A673 (cell line): ENCODE measurements around the gene DGKA. TPM values are rescaled to one million over a fixed set of nuclear protein-coding genes. Genes with fewer than 3 reads are reported as not detected.

Source experiments
- BruUV-seq: library from RNA; stranded (reverse); fragments of 400-500 nt; replicated peaks from 2 replicates; lab custom pipeline; 2021; lab: Mats Ljungman, UMichigan
- CTCF ChIA-PET: fragments of 300-600 bp; sonication (Branson Sonifier 250); formaldehyde crosslinking; loops from one replicate; lab custom pipeline; 2022; ENCODE audit warnings: antibody characterized with exemption; lab: Charles Lee
- POLR2A ChIA-PET: fragments of 300-600 bp; sonication (Branson Sonifier 250); formaldehyde crosslinking; loops from one replicate; lab custom pipeline; 2022; ENCODE audit warnings: antibody characterized with exemption; ENCODE audit not compliant: low non-redundant PET; lab: Charles Lee
- DNase-seq: peaks from one replicate; pipeline ENCODE4 v3.0.0-alpha.2; 2015; ENCODE audit warnings: low spot score
- H3K27ac ChIP-seq: fragments of 200-600 bp; sonication (generic); 2 replicates; pipeline ENCODE4 v1.5.1; 2016; ENCODE audit warnings: mixed run types, low read depth, mild to moderate bottlenecking, mixed read lengths, antibody characterized with exemption, low read length; ENCODE audit not compliant: poor library complexity, severe bottlenecking
- H3K27me3 ChIP-seq: fragments of 200-600 bp; sonication (generic); replicated peaks from 2 replicates; pipeline ENCODE4 v1.6.1; 2017; ENCODE audit warnings: mixed run types, low read depth, mild to moderate bottlenecking, mixed read lengths, antibody characterized with exemption, low read length; ENCODE audit not compliant: insufficient read depth, poor library complexity
- H3K36me3 ChIP-seq: fragments of 200-600 bp; sonication (generic); 2 replicates; pipeline ENCODE4 v1.6.1; 2016; ENCODE audit warnings: mixed run types, mild to moderate bottlenecking, mixed read lengths, antibody characterized with exemption, low read length; ENCODE audit not compliant: insufficient read depth, poor library complexity, severe bottlenecking
- H3K4me1 ChIP-seq: fragments of 200-600 bp; sonication (generic); 2 replicates; pipeline ENCODE4 v1.6.1; 2017; ENCODE audit warnings: mixed run types, mild to moderate bottlenecking, mixed read lengths, antibody characterized with exemption, low read length; ENCODE audit not compliant: insufficient read depth, poor library complexity, severe bottlenecking
- H3K4me3 ChIP-seq: fragments of 200-600 bp; sonication (generic); 2 replicates; pipeline ENCODE4 v1.5.1; 2016; ENCODE audit warnings: low read depth, mixed run types, mild to moderate bottlenecking, mixed read lengths, low read length; ENCODE audit not compliant: poor library complexity, severe bottlenecking
- H3K9me3 ChIP-seq: fragments of 200-600 bp; sonication (generic); 2 replicates; pipeline ENCODE4 v1.6.1; 2016; ENCODE audit warnings: mixed run types, low read depth, mild to moderate bottlenecking, mixed read lengths, antibody characterized with exemption, low read length; ENCODE audit not compliant: poor library complexity, severe bottlenecking
- CTCF ChIP-seq: fragments of 300-800, 200-600 bp; sonication (generic); conservative IDR thresholded peaks from 2 replicates; pipeline ENCODE4 v1.5.1; 2017; ENCODE audit warnings: low read depth, mild to moderate bottlenecking, antibody characterized with exemption, low read length, moderate library complexity, mixed read lengths
- EZH2 ChIP-seq: fragments of 200-600 bp; sonication (generic); IDR thresholded peaks from 2 replicates; pipeline ENCODE4 v1.6.1; 2017; ENCODE audit warnings: borderline replicate concordance, low read depth, mild to moderate bottlenecking, mixed read lengths, antibody characterized with exemption, low read length; ENCODE audit not compliant: poor library complexity, severe bottlenecking
- intact Hi-C: fragments of 100-400 bp; cut with micrococcal nuclease; formaldehyde crosslinking; loops from one replicate; pipeline ENCODE4 v1.10.0; 2022; ENCODE audit not compliant: unreplicated experiment
- total RNA-seq: library from RNA; stranded (reverse); gene quantifications from 2 replicates; pipeline ENCODE4 v1.2.3, GENCODE V29; 2021

DGKA gene
- total RNA-seq, 1 experiment from 2014 or later: 10.1 TPM

- Histone ChIP-seq H3K9me3 (no peaks in the 10 kb centered on the region), H3K4me1 (peaks cover 21% of the 10 kb centered on the region), H3K27me3 (no peaks in the 10 kb centered on the region), H3K4me3 (peak within 1 kb of the TSS; percentile 73), H3K36me3 (peaks cover 24% of the 10 kb centered on the region), H3K27ac (peak within 1 kb of the TSS; percentile 87)
- TF ChIP-seq CTCF: no peak
- TF ChIP-seq EZH2: no peak
- BruUV-seq: TSS peak; percentile 57
- ChIA-PET POLR2A (no interaction called here), CTCF (no interaction called here)
- intact Hi-C loops: no loop called here
- peak; percentile 92 for DNase-seq
These were observed 35.7 kb downstream of the DGKA start, which contains the start of gene CDK2 for GRCh38 chr12:55966408-55967281. Gene CDK2, plus strand, starts transcription at chr12:55966830. Its CDS starts 179 bp downstream, at chr12:55967009.

- H3K4me1 ChIP-seq: peaks cover 28% of the 10 kb centered on the region
- peaks cover 26% of the 10 kb centered on the region for H3K36me3 ChIP-seq
- intact Hi-C loops: no loop called here
- TF ChIP-seq EZH2 (no peak), CTCF (no peak)
- H3K9me3 ChIP-seq: no peaks in the 10 kb centered on the region
- no peak for DNase-seq
- ChIA-PET CTCF (no interaction called here), POLR2A (no interaction called here)
- BruUV-seq: no TSS peak
- no peak overlapping the region for H3K27ac ChIP-seq
- no peaks in the 10 kb centered on the region for H3K27me3 ChIP-seq
- no peak overlapping the region for H3K4me3 ChIP-seq
These were observed 38.4 kb downstream of the DGKA start for GRCh38 chr12:55969356-55969755.

GRCh38 chr12:55970775-55971174 lies 39.8 kb downstream of the DGKA start:
- POLR2A ChIA-PET: no interaction called here

More at GRCh38 chr12:55970775-55971174, 39.8 kb downstream of the DGKA start:
- Histone ChIP-seq H3K9me3 (no peaks in the 10 kb centered on the region), H3K27ac (no peak overlapping the region), H3K4me1 (peaks cover 28% of the 10 kb centered on the region), H3K27me3 (no peaks in the 10 kb centered on the region), H3K36me3 (peaks cover 26% of the 10 kb centered on the region), H3K4me3 (no peak overlapping the region)
- no TSS peak for BruUV-seq
- CTCF ChIA-PET: no interaction called here
- DNase-seq: no peak
- TF ChIP-seq CTCF (no peak), EZH2 (no peak)
- intact Hi-C loops: no loop called here
